HepG2 (cell line): ENCODE measurements around the gene IPMK. TPM values are rescaled to one million over a fixed set of nuclear protein-coding genes. Genes with fewer than 3 reads are reported as not detected.

ENCODE experiments used
- ATAC-seq: fragments of 200-7000 bp; cut with Tn5 transposase; 3 replicates; pipeline ENCODE4 v1.9.1; 2020; ENCODE audit warnings: mild to moderate bottlenecking, moderate library complexity
- BruUV-seq: library from RNA; stranded (reverse); fragments of 400-500 nt; replicated peaks from 2 replicates; lab custom pipeline; 2021; lab: Mats Ljungman, UMichigan
- CTCF ChIA-PET: fragments of 300-600 bp; formaldehyde crosslinking; extraction: SDS; loops from one replicate; lab custom pipeline; 2021; ENCODE audit warnings: low total read pairs, inconsistent platforms, low intra/inter-chr PET ratio; lab: Yijun Ruan, JAX
- POLR2A ChIA-PET: fragments of 350-600 bp; sonication (Branson Sonifier 250); formaldehyde crosslinking; loops from one replicate; lab custom pipeline; 2020; ENCODE audit warnings: antibody characterized with exemption, inconsistent platforms; lab: Yijun Ruan, JAX
- DNase-seq: peaks from one replicate; pipeline ENCODE4 v3.0.0-alpha.2; 2015; ENCODE audit warnings: low spot score
- FAIRE-seq: peaks from 3 replicates; lab custom pipeline; 2011; peaks lifted over from hg19 to GRCh38; lab: Jason Lieb, UNC
- H2AFZ ChIP-seq: one replicate; pipeline ENCODE4 v1.6.1; 2011; ENCODE audit warnings: low read length, inconsistent platforms
- H3K27ac ChIP-seq: fragments of 300-600 bp; 3 replicates; pipeline ENCODE4 v1.8.0; 2011; ENCODE audit warnings: mixed run types, mild to moderate bottlenecking, mixed read lengths, low read length, inconsistent platforms; ENCODE audit not compliant: insufficient read depth; ENCODE audit errors: extremely low read length
- H3K27me3 ChIP-seq, 2 experiments: fragments of 200-600 bp in 1 of 2; 2 replicates in 1 of 2; 3 replicates in 1 of 2; pipeline versions ENCODE4 v1.6.0 to v1.8.0; 2011; ENCODE audit warnings: low read length in 2 of 2, mild to moderate bottlenecking in 2 of 2, moderate library complexity in 2 of 2, inconsistent platforms in 1 of 2; ENCODE audit not compliant: insufficient read depth in 2 of 2, control insufficient read depth in 1 of 2
- H3K36me3 ChIP-seq, 2 experiments: fragments of 200-600 bp in 1 of 2; replicated peaks in 1 of 2; 2 replicates in 1 of 2; 3 replicates in 1 of 2; pipeline versions ENCODE4 v1.5.1 to v1.8.0; 2011; ENCODE audit warnings: low read length in 2 of 2, inconsistent platforms in 1 of 2; ENCODE audit not compliant: insufficient read depth in 2 of 2, control insufficient read depth in 1 of 2
- H3K4me1 ChIP-seq: 2 replicates; pipeline ENCODE4 v1.5.1; 2012; ENCODE audit warnings: low read length, inconsistent platforms; ENCODE audit not compliant: insufficient read depth
- H3K4me2 ChIP-seq: 2 replicates; pipeline ENCODE4 v1.6.0; 2011; ENCODE audit warnings: low read depth, low read length, inconsistent platforms
- H3K4me3 ChIP-seq, 3 experiments: fragments of 200-600 bp in 1 of 3; sonication (generic), shearing (Covaris generic) in 1 of 3; replicated peaks in 1 of 3; 2 replicates each; pipeline ENCODE4 v1.5.1; 2011 to 2016; ENCODE audit warnings: low read length in 3 of 3, inconsistent platforms in 2 of 3, low read depth in 2 of 3, mild to moderate bottlenecking in 2 of 3, control low read depth in 1 of 3, mixed read lengths in 1 of 3; ENCODE audit not compliant: insufficient read depth in 1 of 3
- H3K79me2 ChIP-seq: one replicate; pipeline ENCODE4 v1.6.1; 2011; ENCODE audit warnings: low read length, inconsistent platforms; ENCODE audit not compliant: insufficient read depth
- H3K9ac ChIP-seq: 2 replicates; pipeline ENCODE4 v1.6.0; 2011; ENCODE audit warnings: mild to moderate bottlenecking, low read depth, low read length, inconsistent platforms; ENCODE audit not compliant: insufficient read depth
- H3K9me3 ChIP-seq: 2 replicates; pipeline ENCODE4 v1.5.1; 2012; ENCODE audit warnings: mild to moderate bottlenecking, low read length
- H4K20me1 ChIP-seq: 2 replicates; pipeline ENCODE4 v1.6.0; 2011; ENCODE audit warnings: inconsistent platforms, mild to moderate bottlenecking, low read length, moderate library complexity; ENCODE audit not compliant: insufficient read depth
- GFI1 ChIP-seq: sonication (generic); formaldehyde crosslinking; IDR thresholded peaks from 2 replicates; pipeline ENCODE4 v1.5.0; 2020; ENCODE audit warnings: missing genetic modification reagents, mild to moderate bottlenecking, borderline replicate concordance
- KLF12 ChIP-seq: sonication (generic); formaldehyde crosslinking; IDR thresholded peaks from 2 replicates; pipeline ENCODE4 v1.4.0; 2020; ENCODE audit warnings: missing genetic modification reagents, borderline replicate concordance
- NFYB ChIP-seq: sonication (generic); formaldehyde crosslinking; IDR thresholded peaks from 2 replicates; pipeline ENCODE4 v1.4.0; 2020; ENCODE audit warnings: missing genetic modification reagents
- PHF21A ChIP-seq: sonication (generic); formaldehyde crosslinking; IDR thresholded peaks from 2 replicates; pipeline ENCODE4 v1.5.0; 2020; ENCODE audit warnings: mild to moderate bottlenecking, missing genetic modification reagents
- SNAPC4 ChIP-seq: sonication (generic); formaldehyde crosslinking; IDR thresholded peaks from 2 replicates; pipeline ENCODE4 v1.4.0; 2020; ENCODE audit warnings: mild to moderate bottlenecking, missing genetic modification reagents
- STAT5B ChIP-seq: sonication (generic); formaldehyde crosslinking; IDR thresholded peaks from 2 replicates; pipeline ENCODE4 v1.4.0; 2020; ENCODE audit warnings: missing genetic modification reagents
- TBX2 ChIP-seq: sonication (generic); formaldehyde crosslinking; IDR thresholded peaks from 2 replicates; pipeline ENCODE4 v1.5.0; 2020; ENCODE audit warnings: missing genetic modification reagents, mild to moderate bottlenecking, borderline replicate concordance
- ZBTB10 ChIP-seq: sonication (generic); formaldehyde crosslinking; IDR thresholded peaks from 2 replicates; pipeline ENCODE4 v1.4.0; 2020; ENCODE audit warnings: missing genetic modification reagents, borderline replicate concordance
- ZNF784 ChIP-seq: sonication (generic); formaldehyde crosslinking; IDR thresholded peaks from 2 replicates; pipeline ENCODE4 v1.5.1; 2020; ENCODE audit warnings: missing genetic modification reagents, mild to moderate bottlenecking, borderline replicate concordance
- WGBS: methylation state at CpG from one replicate; pipeline ENCODE4 v1.1.6; 2017; ENCODE audit warnings: low lambda C conversion rate; 5-methylcytosine and 5-hydroxymethylcytosine counted together
- in situ Hi-C: cut with HindIII; loops from 2 replicates; pipeline ENCODE4 v1.10.0; 2017; ENCODE audit warnings: low pct_unique_long_range_greater_than_20kb; ENCODE audit not compliant: extremely low pct_ligation_motif_present
- intact Hi-C: fragments of 100-400 bp; cut with micrococcal nuclease; formaldehyde crosslinking; loops from one replicate; pipeline ENCODE4 v1.10.0; 2022; ENCODE audit not compliant: unreplicated experiment
- polyA plus RNA-seq, 8 experiments: library from polyadenylated mRNA; depleted of rRNA in 3 of 8; stranded (reverse) in 7 of 8; unstranded in 1 of 8; fragments of >200 nt; fragmentation: Illumina TruSeq in 4 of 8; extraction: Trizol in 4 of 8; gene quantifications; 2 replicates each; pipeline versions ENCODE4 v1.2.1 to v1.2.3, GENCODE V29; 2011 to 2016; ENCODE audit warnings: low read depth in 4 of 8, missing spikeins in 1 of 8, mixed read lengths in 1 of 8; ENCODE audit not compliant: insufficient read depth in 1 of 8
- total RNA-seq, 5 experiments: library from RNA; depleted of rRNA; stranded (reverse); fragments of >200 nt; fragmentation: Illumina TruSeq; extraction: Trizol; gene quantifications; 2 replicates each; pipeline ENCODE4 v1.2.3, GENCODE V29; 2016; ENCODE audit warnings: low read depth in 1 of 5

The IPMK gene
- total and polyA plus RNA-seq, 2 of the 13 experiments (the other 11 are each of a cell fraction or from before 2014, with no cell fraction given), result 2.7 to 3.9 TPM

- H3K27me3 ChIP-seq, result no peaks in the 10 kb centered on the region
- WGBS, result 50% methylated on average over 1 of the region's 1 CpG
- POLR2A ChIA-PET, result no interaction called here
Observed at GRCh38 chr10:58153751-58154150, 113.9 kb downstream of the IPMK start.

More at GRCh38 chr10:58153751-58154150, 113.9 kb downstream of the IPMK start:
- no peak overlapping the region for H3K4me3 ChIP-seq
- in situ Hi-C loops, result no loop called here
- H4K20me1 ChIP-seq, result no peaks in the 10 kb centered on the region
- no peak overlapping the region for H3K27ac ChIP-seq
- ATAC-seq (no peak), DNase-seq (no peak), FAIRE-seq (no peak)
- no peaks in the 10 kb centered on the region for H3K36me3 ChIP-seq
- H2AFZ ChIP-seq, result no peak overlapping the region
- H3K4me1 ChIP-seq, result peaks cover 28% of the 10 kb centered on the region
- H3K4me2 ChIP-seq, result no peak overlapping the region
- no TSS peak for BruUV-seq
- H3K9ac ChIP-seq, result no peak overlapping the region
- no peaks in the 10 kb centered on the region for H3K9me3 ChIP-seq
- intact Hi-C loops, result loop anchor here (5.0 kb wide), 1 partner anchor 816 kb away; no protein-coding TSS in a partner anchor
- H3K79me2 ChIP-seq, result no peaks in the 10 kb centered on the region
- CTCF ChIA-PET, result no interaction called here
- TF ChIP-seq ZNF784 (CRISPR knock-in tag) (no peak), KLF12 (CRISPR knock-in tag) (no peak), STAT5B (CRISPR knock-in tag) (no peak), NFYB (CRISPR knock-in tag) (no peak), SNAPC4 (CRISPR knock-in tag) (no peak), TBX2 (CRISPR knock-in tag) (no peak), PHF21A (no peak), ZBTB10 (CRISPR knock-in tag) (no peak), GFI1 (CRISPR knock-in tag) (no peak)
